ENCODE results near the gene ZNF215.

DNA sequence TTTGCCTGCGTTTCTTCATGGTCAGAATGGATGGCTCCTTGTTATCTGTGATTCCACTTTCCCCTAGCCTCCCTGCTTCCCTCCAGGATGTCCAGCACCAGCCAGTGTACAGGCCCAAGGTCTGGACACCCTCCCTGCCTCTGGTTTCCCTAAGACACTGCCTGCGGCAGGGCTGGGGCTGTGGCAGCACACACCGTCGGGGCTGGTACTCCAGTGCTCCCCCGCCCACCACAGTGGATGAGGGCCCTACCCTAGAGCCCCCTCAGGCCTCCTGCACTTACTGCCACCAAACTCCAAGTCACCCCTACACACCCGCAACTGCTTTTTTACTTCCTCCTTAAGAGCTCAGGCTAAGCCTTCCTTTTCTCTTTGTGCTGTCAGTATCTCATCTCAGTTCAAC, 65.0 kb downstream of the ZNF215 start:
- TF ChIP-seq REST (IDR thresholded peaks at IDR 0.05; ENCODE audit: unreplicated experiment) = no peak
- TF ChIP-seq EZH2 (IDR thresholded peaks at IDR 0.05; ENCODE audit: low read depth, unreplicated experiment) = no peak
- TF ChIP-seq CTCF (conservative IDR thresholded peaks at IDR 0.05; ENCODE audit: low read depth in 2 of 2) = no peak
- TF ChIP-seq POLR2AphosphoS5 (IDR thresholded peaks at IDR 0.05; ENCODE audit: low read depth) = no peak
- TF ChIP-seq JUNB (IDR thresholded peaks at IDR 0.05; ENCODE audit: unreplicated experiment) = no peak
- TF ChIP-seq CREB1 (CRISPR knock-in tag; IDR thresholded peaks at IDR 0.05; ENCODE audit: low read depth) = no peak
- TF ChIP-seq EZH2phosphoT487 (IDR thresholded peaks at IDR 0.05; ENCODE audit: unreplicated experiment) = no peak
- no peak for TF ChIP-seq ETS1 (IDR thresholded peaks at IDR 0.05)
- no peak for TF ChIP-seq ZNF462 (CRISPR knock-in tag; IDR thresholded peaks at IDR 0.05)
